HG03159 (cell line): ENCODE results near the gene CHST12.
A peak's percentile ranks its signal among the peaks of the same experiment; 100 is the strongest.

Experiments used
- ATAC-seq: cut with Tn5 transposase; IDR thresholded peaks from one replicate; pipeline ENCODE4 v1.9.1; 2021; ENCODE audit warnings: mild to moderate bottlenecking, moderate library complexity; ENCODE audit not compliant: unreplicated experiment

The CHST12 gene

DNA sequence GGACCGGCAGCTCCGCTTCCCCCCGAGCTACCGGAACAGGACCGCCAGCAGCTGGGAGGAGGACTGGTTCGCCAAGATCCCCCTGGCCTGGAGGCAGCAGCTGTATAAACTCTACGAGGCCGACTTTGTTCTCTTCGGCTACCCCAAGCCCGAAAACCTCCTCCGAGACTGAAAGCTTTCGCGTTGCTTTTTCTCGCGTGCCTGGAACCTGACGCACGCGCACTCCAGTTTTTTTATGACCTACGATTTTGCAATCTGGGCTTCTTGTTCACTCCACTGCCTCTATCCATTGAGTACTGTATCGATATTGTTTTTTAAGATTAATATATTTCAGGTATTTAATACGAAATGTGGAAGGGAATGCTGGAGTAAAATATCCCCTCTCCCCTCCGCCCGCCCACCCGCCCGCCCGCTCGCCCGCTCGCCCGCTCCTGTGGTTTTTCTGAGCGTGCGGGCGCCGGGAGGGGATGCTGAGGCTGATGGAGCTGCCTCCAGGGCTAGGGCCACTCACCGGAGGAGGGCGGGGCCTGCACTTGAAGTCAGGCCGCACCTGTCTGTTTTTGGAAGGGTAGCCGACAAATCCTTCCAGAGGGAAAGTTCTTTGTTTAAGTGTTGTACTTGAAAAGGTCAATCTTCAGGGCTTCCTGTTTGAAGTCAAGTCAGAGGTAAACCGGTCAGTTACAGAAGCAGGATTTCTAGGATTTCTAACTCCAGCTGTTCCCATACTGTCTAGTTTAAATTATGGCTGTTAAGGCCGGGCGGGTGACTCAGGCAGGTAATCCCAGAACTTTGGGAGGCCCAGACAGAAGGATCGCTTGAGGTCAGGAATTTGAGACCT, 30.5 kb downstream of the CHST12 start:
- ATAC-seq: no peak

DNA sequence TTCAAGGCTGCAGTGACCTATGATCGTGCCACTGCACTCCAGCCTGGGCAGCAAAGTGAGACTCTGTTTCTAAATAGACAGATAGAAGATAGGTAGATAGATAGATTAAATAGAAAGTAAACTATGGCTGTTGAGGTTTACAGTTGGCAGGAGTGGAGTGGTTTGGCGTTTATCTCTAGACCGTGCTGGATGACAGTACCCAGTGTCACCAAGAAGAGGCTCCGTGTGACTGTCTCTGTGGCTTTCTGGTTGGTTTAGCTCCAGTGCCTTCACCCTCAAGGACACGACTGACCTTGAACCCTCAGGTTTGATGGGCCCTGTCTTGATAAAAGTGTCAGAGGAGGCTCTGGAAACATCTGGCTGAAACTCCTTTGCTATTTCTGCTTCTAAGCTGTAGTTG, 31.7 kb downstream of the CHST12 start:
- ATAC-seq: no peak

DNA sequence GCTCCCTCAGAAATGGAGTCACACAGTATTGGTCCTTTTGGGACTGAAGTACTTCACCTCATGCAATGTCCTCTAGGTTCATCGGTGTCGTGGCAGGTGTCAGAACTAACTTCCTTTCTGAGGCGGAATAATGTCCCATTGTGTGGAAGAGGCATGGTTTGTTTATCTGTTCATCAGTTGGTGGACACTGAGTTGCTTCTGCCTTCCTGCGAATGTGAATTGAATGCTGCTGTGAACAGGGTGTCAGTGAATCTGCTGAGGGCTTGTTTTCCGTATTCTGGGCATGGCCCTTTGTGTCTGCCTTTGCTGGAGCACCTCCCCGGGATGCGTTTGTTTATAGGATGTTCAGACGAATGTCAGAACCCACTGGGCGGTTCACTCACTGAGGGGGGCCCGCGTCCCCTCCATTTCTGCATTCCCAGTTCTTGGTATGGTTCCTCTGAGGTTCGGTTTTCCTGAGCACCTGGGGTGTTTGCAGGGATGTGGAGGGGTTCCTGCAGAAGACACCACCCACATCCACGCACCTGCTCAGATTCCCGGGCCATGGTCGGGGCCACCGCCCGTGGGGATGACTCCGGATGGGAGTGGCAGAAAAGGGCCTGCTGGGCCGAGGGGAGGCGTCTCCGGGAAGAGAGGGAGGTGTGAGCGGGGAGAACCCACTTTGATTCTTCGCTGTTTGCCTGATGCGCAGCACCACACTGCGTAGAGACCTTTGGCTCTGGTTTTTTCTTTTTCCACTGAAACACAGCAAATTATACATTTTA, 33.1 kb downstream of the CHST12 start:
- no peak for ATAC-seq

DNA sequence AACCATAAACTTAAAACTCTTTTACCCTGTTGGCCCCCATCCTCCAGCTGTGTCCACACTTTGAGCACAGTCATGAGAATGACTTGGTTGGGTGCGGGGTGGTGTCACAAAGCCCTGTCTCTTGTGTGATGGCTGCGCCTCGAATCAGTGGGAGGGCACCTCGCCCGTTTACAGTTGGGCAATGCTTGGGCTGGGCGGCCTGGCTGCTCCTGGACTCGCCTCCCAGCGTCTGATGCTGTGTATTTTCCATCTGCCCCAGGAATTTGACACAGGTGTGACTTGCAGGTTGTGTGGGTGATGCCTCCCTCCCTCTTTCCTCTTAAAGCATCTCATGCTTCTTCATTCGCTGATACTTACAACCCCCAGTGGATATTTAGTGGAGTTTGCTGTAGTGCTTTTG, 33.7 kb downstream of the CHST12 start:
- no peak for ATAC-seq

DNA sequence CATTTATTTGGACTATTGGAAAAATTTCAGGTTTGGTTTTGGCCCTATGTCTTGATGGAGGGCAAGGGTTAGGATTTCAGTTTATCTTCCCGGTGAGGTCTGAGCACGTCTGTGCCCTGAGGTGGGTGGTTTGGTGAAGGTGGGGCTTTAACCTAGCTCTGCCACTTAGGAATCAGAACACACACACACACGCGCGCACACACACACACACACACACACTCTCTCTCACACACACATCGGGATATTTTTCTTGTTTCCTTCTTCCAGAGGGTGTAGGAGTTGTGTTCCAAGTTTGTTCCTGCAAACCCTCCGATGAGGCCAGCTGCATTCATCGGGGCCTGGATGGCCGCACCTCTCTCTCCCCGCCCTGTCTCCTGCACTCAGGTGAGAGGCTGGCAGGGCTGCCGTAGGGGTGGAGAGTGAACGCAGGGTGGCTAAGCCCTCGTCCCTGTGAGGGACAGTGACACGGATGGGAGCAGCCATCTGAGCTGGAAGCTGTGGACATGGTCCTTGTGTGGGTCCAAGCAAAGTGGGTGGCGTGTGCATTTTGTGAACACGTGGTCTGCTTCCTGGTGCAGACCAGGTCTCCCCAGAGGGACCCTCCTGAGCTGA, 34.2 kb downstream of the CHST12 start:
- no peak for ATAC-seq

DNA sequence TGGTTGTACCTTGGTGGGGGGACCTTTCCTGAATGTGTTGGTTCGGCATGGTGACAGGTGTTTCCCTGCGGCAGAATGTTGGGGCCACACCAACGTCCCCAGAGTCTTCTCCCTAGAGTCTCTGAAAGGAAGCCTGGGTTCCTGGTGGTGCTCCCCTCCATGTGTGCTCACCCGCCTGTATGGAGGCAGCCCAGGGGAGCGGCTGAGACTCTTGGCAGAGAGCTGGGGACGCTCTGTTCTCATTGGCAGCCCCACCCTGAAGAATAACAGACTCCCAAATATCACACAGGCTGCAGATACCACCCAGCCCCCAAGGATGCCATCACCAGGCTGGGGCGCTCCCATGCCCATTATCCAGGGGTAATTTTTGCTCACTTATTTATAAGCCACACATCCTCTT, 34.8 kb downstream of the CHST12 start:
- no peak for ATAC-seq

DNA sequence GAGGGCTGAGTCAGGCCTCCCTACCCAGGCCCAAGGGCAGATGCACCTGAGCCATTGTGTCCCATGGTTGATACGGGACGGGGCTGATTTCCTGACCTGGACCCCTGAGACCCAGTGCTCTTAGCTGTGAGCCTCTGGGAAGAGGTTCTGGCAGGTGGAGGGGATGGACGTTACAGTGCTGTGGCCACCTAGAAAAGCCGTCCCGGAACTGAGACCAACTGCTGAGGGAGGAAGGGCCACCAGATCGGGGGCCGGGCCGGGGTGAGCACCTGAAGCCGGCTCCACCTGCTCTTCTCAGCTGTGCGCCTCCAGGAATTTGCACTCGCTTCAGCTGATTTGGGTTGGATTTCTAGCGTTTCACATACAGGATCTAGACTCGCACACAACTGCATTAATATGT, 35.4 kb downstream of the CHST12 start:
- ATAC-seq: no peak

DNA sequence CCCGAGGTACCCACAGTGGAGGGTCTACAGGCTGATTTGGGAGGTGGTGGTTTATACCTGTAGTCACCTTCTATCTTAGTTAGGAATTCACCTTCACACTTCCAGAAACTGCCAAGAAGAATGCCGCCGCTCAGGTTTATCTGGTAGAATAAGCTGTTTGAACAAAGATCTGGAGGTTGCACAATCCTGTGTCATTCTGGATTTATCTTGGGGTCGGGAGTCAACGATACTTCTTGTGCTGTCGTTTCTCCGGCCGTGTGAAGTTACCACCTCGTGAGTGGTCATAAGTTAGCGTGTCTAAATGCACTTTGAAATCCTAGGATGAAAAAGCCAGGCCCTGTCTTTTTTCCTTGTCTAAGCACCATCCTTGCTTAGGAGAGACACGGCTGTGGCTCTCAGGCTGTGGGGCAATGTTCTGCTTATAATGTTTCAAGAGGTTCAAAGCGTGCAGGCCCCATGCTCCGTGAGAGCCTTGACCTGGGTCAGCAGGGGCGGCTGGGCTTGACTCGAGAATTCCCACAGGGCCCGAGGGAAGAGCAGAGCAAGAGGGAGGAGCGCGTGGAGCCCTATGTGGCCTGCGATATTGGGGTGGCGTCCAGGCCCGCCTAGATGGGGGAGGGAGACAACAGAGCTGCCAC, 37.3 kb downstream of the CHST12 start:
- no peak for ATAC-seq

DNA sequence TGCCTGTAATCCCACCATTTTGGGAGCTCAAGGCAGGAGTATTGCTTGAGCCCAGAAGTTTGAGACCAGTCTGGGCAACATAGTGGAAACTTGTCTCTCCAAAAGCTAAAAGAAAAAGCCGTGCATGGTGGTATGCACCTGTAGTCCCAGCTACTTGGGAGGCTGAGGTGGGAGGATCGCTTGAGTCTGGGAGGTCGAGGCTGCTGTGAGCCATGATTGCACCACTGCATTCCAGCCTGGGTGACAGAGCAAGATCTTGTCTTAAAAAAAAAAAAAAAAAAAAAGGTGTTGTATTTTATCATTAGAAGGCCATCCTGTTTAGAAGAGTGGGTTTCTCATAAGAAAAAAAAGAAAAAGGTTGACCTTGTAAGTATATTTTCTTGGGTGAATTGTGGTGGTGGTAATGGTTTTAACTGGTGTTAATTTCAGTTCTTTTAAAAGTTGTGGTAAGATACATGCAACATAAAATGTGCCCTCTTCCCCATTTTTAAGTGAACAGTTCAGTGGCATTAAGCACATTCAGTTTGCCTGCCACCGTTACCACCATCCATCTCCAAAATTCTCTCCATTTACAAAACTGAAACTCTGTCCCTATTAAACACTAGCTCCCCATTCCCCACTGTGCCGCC, 38.1 kb downstream of the CHST12 start:
- no peak for ATAC-seq

DNA sequence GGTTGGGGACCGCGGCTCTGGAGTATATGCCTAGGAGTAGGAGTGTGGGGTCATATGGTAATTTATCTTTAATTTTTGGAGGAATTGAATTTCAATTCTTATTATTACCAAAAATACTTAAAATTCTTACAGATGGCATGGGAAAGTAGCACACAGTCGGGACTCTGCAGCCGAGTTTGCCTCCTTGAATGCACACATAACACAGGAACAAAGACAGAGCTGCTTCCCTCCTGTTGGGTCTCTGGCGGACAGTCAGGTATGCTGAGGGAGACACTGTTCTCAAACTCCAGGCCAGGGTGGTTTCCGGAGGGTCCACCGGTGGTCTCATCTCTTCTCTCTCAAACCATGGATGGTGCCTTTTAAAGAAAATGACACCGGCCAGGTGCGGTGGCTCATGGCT, 40.1 kb downstream of the CHST12 start:
- ATAC-seq: no peak

DNA sequence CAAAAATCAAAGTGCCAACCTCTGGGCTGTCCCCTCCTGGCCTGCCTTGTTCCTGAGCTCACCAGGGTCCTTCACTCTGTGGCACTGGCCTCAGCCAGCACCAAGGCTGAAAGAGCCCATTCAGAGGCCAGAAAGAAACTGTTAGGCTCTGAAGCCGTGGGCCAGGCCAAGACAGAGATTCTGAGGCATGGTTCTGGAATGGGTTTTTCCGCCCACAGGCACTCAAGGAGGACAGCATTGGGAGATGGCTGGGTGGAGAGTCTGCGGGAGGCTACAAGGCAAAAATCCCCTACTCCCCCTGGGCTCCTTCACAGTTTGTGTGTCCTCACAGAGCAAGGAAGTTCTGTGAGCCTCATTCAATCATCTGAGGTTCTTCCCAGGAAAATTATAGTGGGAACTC, 41.1 kb downstream of the CHST12 start:
- ATAC-seq: no peak

DNA sequence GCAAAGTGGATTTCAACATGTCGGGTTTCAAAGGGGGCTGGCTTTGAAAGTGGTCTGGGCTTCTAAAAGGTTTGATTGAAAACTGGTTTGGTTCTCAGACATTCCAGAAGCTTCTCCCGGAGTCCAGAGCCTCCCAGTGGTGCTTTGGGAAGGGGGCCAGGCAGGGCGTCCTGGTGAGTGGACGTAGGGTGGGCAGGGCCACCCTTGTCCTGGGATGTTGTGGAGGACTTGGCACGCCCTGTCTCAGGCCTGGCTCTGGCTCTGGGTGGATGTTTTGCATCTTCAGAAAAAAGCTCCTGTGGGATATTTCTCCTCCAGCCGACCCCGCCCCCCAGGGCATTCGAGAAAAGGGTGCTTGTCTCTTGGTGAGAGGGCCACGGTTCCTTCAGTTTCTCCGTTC, 41.6 kb downstream of the CHST12 start:
- no peak for ATAC-seq

DNA sequence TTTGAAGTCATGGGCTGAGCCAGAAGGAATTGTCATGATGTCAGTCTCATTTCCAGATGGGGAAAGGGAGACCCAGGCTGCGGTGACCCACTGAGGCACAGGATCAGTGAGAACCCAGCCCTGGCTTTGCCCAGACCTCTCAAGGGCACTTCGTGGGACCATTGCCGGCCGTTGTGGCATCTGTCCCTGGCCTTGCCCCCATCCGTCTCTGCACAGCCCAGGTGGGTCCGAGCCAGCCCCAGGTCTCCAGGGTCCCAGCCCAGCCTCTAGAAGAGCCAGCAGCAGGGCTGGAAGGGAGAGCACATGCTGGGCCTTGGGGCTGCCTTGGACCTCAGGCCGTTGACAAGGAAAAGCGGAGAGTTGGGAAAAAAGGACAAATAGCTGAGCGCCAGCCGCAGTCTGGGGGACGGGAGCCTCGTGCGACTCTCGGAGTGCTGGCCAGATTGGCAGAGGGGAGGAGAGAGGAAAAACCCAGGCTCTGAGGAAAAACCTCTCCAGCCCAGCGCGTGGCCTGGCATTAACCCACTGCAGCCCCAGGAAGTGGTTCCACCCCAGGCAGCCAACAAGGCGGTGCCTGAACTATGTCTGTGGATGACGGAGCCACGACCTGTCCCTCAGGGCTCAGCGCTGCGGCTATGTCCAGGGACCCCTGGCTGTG, 42.6 kb downstream of the CHST12 start:
- no peak for ATAC-seq

DNA sequence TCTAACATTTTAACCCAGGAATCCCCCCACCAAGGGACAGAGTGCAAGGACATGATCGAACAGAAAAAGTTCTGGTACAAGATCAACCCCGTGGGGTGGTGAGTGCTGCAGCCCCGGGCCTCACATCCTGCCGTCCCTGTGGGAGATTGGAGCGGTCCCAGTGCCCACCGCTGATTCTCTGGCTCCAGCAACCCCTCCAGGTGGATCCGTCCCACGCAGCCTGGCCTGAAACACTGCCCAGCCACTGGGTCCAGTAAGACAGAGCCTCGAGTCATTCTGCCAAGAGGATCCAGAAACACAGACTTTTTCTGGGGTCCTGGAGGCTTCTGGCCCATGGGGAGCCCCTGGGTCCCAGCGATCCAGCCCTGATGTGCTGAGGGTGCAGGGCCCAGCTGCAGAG, 43.3 kb downstream of the CHST12 start:
- ATAC-seq: no peak

DNA sequence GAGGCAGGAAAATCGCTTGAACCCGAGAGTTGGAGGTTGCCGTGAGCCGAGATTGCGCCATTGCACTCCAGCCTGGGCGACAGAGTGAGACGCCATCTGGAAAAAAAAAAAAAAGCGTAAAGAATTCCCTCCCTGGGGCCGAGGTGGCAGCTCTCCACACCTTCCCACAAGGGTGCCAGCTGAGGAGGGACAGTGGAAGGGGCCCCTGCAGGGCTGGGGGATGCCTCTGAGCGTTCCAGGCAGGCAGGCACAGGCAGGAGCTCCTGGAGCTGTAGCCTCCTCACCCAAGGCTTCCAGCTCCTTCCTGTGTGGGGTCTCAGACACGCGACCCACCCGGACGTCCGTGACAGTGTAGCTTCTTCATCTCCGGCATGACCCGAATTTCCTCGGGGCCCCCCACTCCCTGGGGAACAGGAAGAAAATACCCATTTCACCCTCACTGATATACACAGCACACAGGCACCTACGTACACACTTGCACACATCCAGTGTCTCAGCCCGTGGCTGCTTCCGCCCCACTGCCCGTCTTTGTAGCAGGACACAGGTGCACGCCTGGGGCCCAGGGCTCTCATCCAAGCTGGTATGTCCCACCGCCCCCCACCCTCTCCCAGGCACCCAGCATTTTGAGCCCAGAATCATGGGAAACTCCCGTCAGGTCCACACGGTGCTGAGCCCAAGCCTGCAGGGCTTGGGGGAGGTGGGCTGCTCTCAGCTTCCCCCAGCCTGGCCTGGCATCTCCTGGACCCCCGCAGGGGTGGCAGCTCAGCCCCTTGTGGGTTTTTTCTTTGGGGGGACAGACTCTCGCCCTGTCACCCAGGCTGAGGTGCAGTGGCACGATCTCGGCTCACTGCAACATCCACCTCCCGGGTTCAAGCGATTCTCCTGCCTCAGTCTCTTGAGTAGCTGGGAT, 47.0 kb downstream of the CHST12 start:
- no peak for ATAC-seq

DNA sequence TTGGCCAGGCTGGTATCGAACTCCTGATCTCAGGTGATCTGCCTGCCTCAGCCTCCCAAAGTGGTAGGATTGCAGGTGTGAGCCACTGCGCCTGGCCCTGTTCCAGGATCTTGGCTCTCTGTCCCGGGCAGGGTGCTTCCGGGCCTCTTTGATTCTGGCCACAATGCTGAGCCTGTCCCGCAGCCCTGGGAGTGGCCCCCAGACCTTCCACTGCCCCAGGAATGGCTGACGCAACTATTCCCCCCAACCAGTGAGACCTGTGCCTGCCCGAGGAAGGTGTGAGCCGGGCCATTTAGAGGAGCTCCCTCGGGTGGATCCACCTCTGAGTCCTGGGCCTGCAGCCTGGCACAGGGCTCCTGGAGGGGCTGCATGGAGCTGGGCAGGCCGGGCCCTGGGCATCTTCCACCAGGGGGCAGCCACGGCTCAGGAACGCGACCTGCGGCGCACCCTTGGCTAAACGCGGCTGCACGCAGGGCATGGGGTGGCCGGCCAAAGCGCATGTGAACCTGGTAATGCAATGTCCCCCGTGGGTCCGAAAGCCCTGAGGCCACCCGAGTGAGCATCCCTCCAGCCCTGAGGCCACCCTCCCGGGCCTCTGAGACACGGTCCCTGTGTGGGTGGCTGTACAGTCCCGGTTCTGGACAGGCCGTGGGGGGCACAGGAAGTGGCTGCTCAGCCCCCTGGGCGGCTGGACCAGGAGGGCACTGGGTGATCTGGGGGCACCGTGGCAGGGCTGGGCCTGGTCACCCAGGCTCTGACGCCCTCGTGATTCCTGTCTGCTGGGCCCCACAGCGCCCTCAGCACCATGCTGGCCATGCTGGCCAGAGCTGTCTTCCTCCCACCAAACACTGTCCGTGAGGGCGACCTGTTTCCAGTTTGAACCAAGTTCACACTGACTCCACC, 48.0 kb downstream of the CHST12 start:
- peak; percentile 83 for ATAC-seq

DNA sequence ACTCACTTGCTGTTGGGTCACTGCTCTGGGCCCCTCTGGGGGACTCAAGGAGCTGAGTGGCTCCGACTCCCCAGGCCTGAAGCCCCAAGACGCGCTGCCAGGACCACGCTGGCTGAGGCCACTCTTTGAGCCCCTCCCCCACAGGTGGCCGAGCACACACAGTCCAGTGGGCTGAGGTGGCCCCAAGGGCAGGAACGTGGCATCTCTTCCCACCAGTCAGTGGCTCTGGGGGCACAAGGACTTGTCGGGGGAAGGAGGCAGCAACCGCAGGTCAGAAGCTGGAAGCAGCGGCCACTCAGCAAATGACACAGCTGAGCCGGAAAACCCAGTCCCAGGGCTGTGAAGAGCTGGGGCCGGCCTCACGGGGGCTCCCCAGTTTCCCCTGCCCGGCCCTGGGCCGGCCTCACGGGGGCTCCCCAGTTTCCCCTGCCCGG, 48.7 kb downstream of the CHST12 start:
- ATAC-seq: peak; percentile 16

DNA sequence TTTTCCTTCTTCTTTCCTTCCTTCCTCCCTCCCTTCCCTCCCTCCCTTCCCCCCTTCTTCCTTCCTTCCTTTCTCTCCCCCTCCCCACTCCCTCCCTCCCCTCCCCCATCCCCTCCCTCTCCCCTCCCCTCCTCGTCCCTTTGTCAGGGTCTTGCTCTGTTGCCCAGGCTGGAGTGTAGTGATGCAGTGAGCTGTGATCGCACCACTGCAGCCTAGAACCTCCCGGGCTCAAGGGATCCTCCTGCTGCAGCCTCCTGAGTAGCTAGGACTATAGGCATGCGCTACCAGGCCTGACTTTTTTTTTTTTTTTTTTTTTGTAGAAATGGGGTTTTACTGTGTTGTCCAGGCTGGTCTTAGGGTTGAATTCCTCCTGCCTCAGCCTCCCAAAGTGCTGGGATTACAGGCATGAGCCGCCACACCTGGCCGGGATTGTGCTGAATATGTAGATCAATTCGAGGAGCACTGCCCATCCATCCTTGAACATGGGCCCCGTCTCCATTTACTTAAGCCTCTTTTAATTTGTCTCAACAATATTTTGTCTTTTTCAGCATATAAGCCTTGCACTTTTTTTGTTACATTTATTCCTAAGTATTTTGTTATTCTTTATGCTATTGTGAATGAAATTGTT, 49.3 kb downstream of the CHST12 start:
- no peak for ATAC-seq
